CD4-positive, alpha-beta T cell treated with Interleukin-10 for 1 hour (primary cell): ENCODE data around the gene GOSR1.
"Not testable (repeated sequence)": the region's sequence is repeated elsewhere in the genome, so short reads cannot be mapped to it uniquely, and the experiment has no call there.

ENCODE experiments used
- DNase-seq: peaks from one replicate; pipeline ENCODE4 v3.0.0-alpha.2; 2020

GOSR1 gene

DNA sequence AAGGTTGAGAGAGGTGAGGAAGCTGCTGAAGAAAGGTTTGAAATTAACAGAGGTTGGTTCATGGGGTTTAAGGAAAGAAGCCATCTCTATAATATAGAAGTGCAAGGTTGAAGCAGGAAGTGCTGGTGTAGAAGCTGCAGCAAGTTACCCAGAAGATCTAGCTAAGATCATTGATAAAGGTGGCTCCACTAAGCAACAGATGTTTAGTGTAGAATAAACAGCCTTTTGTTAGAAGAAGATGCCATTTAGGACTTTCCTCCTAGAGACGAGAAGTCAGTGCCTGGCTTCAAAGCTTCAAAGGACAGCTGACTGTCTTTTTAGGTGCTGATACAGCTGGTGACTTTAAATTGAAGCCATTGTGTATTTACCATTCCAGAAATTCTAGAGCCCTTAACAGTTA, 29.3 kb downstream of the GOSR1 start:
- no peak for DNase-seq

- no peak for DNase-seq
Measured at GRCh38 chr17:30513346-30513745, 36.1 kb downstream of the GOSR1 start.

DNA sequence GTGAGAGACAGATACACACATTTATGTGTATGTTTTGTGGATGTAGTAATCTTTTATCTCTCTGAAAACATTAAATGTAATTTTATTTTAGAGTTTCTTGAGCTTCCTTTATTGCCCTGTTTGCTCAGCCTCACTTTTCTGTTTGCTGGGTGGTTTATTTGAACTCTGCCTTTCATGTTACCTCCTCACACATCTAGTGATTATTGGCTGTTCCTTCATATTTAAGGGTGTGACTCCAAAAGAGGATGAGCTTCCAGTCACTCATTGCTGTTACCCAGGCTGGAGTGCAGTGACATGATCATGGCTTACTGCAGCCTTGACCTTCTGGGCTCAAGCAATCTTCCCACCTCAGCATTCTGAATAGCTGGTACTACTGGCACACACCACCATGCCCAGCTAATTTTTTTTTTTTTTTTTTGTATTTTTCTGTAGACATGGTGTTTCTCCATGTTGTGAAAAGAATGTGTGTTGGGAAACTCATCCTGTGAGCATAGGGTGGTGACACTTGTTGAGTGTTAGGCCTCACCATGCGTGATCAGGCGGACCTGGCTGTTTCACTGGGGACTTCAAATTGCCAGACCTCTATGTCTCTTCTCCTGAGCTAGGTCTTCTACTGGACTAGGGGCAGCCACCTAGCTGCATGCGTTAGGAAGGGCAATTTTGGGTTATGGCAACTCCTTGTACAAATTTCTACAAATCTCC, 37.8 kb downstream of the GOSR1 start:
- no peak for DNase-seq

DNA sequence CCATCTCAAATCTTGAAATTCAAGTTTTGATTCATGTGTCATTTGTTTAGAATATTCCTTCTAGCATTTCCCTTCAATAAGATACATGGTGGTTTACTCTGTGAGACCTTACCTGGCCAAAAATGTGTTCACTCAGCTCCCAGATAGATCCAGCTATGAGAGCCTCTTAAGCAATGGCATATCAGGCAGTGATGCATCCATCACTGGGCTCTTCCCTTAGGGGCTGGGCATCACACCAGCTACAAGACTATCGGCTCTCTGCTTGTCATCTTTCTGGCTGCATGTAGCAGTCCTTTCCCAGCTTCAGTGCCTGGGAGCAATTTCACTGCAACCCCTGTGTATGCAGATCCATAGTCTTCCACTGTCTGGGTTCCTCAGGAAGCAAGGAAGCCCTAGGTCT, 40.6 kb downstream of the GOSR1 start:
- DNase-seq, result no peak

DNA sequence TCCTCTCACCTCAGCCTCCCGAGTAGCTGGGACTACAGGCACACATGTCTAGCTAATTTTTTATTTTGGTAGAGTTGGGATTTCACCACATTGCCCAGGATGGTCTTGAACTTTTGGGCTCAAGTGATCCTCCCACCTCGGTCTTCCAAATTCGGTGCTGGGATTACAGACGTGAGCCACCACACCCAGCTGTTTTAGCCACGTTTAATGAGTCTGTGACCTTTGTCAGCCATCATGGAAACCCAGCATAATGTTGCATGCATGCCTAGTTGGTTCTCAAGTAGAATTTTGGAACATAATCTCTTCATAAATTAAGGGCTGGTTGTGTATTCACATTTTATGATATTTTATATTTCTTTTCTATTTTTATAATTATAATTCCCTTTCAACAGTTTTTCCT, 42.0 kb downstream of the GOSR1 start:
- DNase-seq, result no peak

DNA sequence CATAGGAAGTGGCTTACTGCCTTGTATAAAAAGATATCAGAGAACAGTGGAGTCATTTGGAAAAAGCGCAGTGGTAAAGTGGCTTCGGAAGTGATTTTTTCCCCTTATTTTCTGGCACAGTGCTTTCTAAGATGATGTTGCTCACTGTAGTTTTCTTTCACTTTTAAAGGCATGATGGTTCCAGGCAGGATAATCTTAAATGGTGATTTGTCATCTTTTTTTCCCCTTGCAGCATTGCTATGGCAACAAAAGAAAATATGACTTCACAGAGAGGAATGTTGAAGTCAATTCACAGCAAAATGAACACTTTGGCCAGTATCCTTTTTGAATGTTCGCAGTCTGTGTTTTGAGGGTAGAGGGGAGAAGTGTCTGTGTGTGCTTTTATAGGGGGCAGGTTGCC, 42.5 kb downstream of the GOSR1 start:
- no peak for DNase-seq

DNA sequence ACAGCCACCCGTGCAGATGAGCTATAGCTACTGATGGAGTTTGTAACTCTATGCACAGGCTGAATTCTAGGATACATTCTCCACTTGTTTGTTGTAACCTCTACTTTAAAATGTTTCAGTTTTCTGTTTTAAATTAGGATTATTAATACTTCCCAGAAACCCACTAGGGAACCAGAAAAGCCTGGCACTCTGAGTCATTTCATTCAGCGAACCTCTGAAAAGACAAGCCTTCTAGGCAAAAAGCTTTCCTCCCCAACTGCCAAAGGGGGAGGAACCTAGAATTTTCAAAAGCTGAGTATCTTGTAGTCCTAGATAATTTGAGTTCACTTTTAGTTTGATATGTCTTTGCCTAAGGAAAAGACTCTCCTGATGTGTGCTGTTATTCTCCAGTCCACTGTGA, 43.2 kb downstream of the GOSR1 start:
- DNase-seq, result no peak

GRCh38 chr17:30520882-30521281, 43.7 kb downstream of the GOSR1 start:
- no peak for DNase-seq

DNA sequence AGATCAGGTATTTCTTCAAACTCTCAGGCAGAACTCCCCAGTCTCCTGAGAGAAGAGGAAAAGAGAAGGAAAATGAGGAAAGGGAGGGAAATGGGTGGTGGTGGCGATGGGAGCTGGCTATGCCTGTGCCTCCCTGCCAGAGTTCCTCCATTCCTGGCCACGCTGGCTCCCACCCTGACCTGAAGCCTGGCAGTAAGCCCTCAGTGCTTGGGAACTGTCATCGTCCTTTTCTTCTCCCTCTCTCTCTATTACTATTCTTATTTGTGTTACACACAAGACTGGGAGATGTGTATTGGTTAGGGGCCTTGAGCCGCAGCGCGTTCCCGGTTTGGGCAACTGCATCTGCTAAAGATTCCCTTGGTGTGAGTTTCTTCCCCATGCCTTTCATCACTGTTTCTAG, 44.6 kb downstream of the GOSR1 start:
- DNase-seq, result no peak

DNA sequence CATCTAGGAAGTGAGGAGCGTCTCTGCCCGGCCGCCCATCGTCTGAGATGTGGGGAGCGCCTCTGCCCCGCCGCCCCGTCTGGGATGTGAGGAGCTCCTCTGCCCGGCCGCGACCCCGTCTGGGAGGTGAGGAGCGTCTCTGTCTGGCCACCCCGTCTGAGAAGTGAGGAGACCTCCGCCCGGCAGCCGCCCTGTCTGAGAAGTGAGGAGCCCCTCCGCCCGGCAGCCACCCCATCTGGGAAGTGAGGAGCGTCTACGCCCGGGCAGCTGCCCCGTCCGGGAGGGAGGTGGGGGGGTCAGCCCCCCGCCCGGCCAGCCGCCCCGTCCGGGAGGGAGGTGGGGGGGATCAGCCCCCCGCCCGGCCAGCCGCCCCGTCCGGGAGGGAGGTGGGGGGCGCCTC, 46.0 kb downstream of the GOSR1 start:
- not testable (repeated sequence) for DNase-seq

GRCh38 chr17:30524847-30525246, 47.6 kb downstream of the GOSR1 start:
- no peak for DNase-seq

DNA sequence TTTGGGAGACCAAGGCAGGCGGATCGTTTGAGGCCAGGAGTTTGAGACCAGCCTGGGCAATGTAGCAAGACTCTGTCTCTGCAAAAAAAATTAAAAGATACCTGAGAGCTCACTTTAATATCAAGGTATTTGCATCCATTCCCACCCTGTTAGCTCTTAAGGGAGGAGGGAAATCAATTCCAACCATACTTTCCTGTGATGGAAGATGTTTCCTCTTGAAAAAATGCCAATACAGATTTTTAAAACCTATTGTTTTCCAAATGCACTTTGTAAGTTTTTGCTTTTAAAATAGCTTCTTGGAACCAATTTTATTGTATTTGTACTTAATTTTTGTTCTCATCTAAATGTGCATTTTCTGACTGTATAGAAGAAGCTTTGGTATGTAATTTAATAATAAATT, 49.2 kb downstream of the GOSR1 start:
- DNase-seq, result no peak

DNA sequence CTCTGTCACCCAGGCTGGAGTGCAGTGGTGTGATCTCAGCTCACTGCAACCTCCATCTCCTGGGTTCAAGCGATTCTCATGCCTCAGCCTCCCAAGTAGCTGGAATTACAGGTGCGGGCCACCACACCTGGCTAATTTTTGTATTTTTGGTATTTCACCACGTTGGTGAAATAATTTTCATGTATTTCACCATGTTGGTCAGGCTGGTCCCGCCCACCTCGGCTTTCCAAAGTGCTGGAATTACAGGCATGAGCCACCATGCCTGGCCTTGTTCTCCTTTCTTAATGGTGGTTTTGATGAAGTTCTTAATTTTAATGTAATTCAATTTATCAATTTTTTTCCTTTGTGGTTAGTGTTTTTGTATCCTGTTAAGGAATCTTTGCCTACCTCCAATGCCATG, 51.5 kb downstream of the GOSR1 start:
- not testable (repeated sequence) for DNase-seq

- DNase-seq, result no peak
Measured at GRCh38 chr17:30530346-30531025, 53.3 kb downstream of the GOSR1 start.

- DNase-seq, result no peak
Measured at GRCh38 chr17:30532871-30533270, 55.7 kb downstream of the GOSR1 start.

GRCh38 chr17:30534298-30534697, 57.1 kb downstream of the GOSR1 start:
- DNase-seq, result no peak

DNA sequence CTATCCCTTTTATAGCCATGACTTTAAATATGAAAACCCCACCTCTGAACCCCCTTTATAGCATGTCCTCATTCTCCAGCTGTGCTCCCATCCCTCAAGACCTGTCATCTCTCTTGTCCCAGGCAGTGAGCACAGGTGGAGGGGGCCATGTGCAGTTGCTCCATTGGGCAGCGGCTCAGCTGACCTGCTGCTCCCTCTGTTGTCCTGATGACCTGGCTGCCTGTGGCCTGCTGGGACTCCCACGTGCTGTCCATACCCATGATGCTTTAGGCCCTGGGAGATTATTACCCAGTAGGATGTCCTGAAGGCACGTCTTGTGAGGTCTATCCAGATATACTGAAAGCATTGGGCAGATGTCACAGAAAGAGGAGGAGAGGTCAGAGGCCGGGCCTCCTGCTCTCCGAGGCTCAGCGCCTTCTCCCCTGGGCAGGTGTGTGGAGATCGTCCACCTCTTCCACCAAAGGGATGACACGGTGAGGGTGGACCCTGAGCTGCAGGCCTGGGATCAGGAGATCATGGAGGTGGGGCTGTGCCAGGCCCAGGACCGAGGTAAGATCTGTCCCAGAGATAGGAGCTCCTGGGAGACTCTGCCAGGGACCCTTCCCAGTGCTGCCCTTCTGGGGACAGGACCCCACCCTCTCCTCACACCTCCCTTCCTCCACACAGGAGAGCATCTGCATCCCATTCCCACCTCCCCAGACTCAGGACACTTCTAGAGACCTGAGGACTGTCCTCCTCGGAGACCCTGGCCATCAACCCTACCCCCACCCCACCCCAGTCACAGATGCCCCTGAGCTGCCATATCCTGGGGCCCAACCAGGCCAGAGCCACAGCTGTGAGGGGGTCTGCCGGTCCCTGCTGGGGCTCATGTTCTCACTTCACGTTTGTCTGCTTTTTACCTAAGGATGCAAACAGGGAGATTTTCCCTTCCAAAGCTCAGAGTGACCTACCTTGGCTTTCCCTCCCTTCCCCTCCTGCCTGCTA, 58.0 kb downstream of the GOSR1 start:
- no peak for DNase-seq

- DNase-seq, result not testable (repeated sequence)
Measured at GRCh38 chr17:30536846-30537245, 59.6 kb downstream of the GOSR1 start.

GRCh38 chr17:30537667-30538066, 60.5 kb downstream of the GOSR1 start:
- not testable (repeated sequence) for DNase-seq

- no peak for DNase-seq
Measured at GRCh38 chr17:30541802-30542201, 64.6 kb downstream of the GOSR1 start.

DNA sequence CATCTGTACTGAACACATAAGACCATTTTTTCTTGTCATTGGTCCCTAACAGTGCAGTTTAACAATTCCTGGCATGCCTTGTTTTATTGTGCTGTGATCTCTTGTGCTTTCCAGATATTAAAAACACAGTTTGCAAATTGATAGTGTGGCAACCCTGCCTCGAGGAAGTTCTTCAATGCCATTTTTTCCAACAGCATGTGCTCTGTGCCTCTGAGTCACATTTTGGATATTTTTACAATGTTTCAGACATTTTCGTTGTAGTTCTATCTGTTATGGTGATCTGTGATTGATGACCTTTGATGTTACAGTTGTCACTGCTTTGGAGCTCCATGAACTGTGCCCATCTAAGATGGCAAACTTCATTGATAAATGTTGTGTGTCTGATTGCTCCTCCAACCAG, 66.2 kb downstream of the GOSR1 start:
- DNase-seq, result no peak

GRCh38 chr17:30545024-30545423, 67.8 kb downstream of the GOSR1 start:
- DNase-seq, result no peak

DNA sequence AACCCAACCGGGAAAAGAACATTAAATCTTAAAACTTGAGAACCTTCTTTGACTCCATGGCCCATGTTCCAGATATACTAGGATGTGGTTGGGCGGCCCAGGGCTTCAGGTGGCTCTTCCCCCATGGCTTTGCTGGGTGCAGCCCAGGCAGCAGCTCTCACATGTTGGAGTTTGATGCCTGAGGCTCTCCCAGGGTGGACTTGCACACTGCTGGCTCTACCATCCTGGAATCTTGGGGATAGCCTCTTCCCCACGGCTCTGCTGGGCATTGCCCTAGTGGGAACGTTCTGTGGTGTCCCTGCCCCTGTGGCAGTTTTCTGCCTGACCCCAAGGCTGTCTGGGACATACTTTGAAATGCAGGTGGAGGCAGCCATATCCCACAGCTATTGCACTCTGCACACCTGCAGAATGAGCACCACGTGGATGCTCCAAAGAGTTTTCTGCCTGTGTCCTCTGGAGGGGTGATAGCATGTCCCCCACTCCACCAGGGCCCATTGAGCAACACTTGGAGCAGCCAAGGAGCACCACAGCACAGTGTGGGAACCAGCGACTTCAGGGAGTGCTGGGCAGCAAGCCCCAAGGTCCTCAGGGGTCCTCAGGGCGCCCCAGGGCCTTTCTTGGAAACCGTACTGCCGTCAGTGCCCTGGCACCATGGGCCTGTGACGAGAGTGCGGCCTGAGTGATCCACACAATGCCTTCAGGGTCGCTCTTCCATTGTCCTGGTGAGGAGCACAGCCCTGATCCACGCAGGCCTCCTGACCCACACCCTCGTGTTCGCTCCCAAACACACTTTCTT, 70.8 kb downstream of the GOSR1 start:
- no peak for DNase-seq
